Measurements from ENCODE around the gene ARMS2. TPM values are rescaled to one million over a fixed set of nuclear protein-coding genes. Genes with fewer than 3 reads are reported as not detected.

Gene ARMS2
- polyA plus RNA-seq, 1 donor: not detected

DNA sequence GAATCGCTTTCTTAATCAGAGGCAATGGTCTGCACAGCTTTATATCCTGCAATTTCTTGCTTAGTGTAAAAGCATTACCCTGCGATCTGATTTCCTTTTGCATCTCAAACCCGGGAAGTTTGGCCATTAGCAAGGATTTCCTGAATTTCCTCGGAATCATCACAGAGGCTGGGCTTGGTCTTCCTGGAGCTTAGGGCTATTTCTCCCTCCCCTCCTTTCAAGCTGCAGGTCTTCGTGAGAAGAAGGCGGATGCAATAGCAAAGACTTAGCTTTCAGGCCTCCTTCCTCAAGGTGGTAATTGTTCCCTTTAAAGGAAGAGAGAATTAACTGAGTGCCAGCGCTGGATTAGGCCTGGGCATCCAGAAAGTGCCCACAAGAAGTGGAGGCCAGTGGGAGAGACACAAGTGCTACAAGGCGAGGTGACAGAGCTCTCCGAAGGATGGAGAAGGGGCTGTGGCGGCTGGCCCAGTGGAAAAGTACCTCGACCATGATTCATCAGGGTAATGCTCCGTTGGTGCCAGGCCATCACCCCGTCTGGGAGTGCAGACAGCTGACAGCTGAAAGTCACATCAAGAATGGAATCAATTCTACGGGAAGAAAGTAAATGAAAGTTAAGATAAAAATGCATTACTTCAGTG lies 4.0 kb upstream of the ARMS2 start:
- no peak for DNase-seq (ENCODE audit: low read depth)

DNA sequence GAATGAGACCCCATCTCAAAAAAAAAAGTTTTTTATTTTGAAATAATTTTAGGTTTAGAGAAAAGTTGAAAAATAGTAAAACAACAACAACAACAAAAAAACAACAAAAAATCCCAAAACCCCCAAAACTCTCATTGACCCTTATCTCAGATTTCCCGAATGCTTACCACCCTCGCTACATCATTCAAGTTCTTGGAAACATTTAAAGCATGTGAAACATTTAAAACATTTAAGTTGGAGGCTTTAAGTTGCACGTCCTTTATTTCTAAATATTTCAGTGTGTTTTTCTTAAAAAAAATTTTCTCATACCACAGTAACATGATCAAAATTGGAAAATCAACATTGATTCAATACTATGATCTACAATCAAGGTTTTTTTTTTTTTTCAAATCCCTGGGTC lies 382 bp upstream of the ARMS2 start:
- no peak for DNase-seq (ENCODE audit: low read depth)

DNA sequence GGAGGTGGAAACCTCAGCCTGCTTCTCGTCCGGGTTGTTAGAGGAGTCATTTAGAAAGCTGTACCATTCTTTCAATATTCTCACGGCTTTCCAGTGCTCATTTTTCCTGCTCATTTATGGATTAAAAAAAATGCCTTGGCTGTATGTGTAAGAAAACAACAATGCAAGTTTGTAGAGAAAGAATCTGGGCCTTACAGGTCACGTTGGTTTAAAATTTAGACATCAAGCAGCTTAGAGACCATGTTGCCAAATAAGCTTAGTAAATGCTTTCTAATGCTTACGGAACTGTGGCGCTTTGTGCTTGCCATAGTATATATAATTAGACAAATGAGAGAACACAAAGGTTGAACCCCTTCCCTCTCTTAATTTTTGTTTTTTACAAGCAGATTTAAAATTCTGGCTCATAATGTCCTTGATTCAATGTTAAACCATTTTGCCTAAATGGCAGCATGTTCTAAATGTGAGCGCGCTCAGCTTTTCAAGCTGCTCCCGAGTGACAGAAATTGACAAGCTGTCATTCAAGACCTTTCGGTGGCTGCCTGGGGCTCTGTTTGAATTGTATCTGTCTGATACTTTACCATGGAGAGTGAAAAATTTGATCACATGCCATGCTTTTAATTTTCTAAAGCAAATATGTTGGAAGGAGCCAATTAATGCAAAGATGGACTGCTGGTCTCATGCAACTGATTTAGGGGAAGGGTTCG lies 1.1 kb downstream of the ARMS2 start:
- DNase-seq (ENCODE audit: low read depth): no peak

- DNase-seq (ENCODE audit: low read depth): no peak
Observed at GRCh38 chr10:122457934-122458333, 3.5 kb downstream of the ARMS2 start.

DNA sequence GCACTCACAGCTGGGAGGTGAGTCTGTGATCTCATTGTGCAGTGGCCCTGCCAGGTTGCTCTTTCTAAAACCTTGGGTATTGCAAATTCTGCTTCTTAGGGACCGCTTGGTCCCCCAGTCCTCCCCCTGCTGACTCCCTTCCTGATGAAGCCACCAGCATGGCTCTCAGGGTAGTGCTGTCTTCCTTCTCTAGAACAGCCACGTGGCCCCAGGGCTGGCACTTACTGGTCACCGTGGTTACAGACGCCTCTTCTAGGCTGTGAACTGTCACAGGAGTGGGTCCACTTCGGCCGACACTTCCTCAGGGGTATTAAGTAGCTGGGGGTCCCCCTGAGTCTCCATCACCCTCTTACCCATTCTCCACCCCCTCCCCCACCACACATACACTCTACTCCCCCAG lies 4.2 kb downstream of the ARMS2 start:
- no peak for DNase-seq (ENCODE audit: low read depth)

GRCh38 chr10:122459561-122460273 lies 5.3 kb downstream of the ARMS2 start:
- DNase-seq (ENCODE audit: low read depth): no peak

DNA sequence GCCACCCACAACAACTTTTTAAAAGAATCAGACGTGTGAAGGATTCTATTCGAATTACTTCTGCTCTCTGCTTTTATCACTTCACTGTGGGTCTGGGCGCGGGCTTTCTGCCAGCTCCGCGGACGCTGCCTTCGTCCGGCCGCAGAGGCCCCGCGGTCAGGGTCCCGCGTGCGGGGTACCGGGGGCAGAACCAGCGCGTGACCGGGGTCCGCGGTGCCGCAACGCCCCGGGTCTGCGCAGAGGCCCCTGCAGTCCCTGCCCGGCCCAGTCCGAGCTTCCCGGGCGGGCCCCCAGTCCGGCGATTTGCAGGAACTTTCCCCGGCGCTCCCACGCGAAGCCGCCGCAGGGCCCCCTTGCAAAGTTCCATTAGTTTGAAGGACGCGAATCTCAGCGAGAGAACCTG lies 6.4 kb downstream of the ARMS2 start:
- DNase-seq (ENCODE audit: low read depth): no peak

GRCh38 chr10:122461367-122461728 lies 6.9 kb downstream of the ARMS2 start, which contains the start of gene HTRA1:
HTRA1 (plus strand) TSS chr10:122461553; CDS start chr10:122461653, 100 bp downstream.
- no peak for DNase-seq (ENCODE audit: low read depth)

DNA sequence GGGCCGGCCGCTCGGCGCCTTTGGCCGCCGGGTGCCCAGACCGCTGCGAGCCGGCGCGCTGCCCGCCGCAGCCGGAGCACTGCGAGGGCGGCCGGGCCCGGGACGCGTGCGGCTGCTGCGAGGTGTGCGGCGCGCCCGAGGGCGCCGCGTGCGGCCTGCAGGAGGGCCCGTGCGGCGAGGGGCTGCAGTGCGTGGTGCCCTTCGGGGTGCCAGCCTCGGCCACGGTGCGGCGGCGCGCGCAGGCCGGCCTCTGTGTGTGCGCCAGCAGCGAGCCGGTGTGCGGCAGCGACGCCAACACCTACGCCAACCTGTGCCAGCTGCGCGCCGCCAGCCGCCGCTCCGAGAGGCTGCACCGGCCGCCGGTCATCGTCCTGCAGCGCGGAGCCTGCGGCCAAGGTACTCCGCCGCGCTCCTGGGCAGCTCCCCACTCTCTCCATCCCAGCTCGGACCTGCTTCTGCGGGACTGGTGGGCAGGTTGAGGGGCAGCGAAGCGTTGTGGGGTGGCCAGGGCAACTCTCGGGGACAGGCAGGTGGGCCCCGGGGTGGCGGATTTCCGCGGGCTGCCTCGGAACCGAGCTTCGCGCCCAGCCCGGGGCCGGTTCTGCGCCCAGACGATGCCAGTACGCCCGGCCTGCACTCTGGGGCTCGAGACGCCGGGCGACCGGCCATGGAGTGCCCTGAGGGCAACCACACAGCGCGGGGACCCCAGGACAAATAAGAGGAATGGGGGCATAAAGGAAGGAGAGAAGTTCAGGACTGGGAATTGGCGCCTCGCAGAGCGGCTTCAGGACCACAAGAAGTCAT lies 7.5 kb downstream of the ARMS2 start:
- no peak for DNase-seq (ENCODE audit: low read depth)

GRCh38 chr10:122462533-122463465 lies 8.3 kb downstream of the ARMS2 start:
- DNase-seq (ENCODE audit: low read depth): no peak

GRCh38 chr10:122463466-122464249 lies 9.2 kb downstream of the ARMS2 start:
- no peak for DNase-seq (ENCODE audit: low read depth)

DNA sequence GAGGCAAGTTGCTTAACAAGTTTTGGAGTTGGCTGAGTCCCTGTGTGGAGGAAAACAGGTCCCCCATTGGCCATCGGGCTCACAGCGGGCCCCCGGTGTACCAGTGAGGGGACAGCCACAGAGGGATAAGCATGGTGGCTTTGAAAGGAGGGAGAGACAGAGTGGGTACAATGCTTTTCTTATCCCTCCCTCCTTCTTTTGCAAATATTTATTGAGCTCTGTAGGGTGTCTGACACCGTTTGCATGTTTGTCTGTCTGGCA lies 9.7 kb downstream of the ARMS2 start:
- no peak for DNase-seq (ENCODE audit: low read depth)

DNA sequence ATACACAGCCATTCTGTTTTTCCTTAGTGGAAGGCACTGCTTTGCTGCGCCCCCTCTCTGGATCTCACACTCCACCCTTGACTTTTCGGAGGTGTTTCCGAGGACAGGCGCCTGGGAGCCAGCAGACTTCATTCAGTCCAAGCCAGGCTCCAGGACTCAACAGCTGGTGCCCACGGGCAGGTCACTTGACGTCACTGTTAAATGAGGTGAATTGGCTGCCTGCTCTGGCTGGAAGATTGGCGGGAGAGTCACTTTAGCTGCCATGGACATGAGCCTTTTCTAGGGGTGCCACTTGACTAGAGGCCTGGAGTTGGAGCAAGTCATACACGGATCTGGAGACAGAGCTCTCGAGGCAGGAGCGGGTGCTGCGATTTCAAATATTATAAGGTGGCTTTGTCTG lies 10.1 kb downstream of the ARMS2 start:
- no peak for DNase-seq (ENCODE audit: low read depth)

DNA sequence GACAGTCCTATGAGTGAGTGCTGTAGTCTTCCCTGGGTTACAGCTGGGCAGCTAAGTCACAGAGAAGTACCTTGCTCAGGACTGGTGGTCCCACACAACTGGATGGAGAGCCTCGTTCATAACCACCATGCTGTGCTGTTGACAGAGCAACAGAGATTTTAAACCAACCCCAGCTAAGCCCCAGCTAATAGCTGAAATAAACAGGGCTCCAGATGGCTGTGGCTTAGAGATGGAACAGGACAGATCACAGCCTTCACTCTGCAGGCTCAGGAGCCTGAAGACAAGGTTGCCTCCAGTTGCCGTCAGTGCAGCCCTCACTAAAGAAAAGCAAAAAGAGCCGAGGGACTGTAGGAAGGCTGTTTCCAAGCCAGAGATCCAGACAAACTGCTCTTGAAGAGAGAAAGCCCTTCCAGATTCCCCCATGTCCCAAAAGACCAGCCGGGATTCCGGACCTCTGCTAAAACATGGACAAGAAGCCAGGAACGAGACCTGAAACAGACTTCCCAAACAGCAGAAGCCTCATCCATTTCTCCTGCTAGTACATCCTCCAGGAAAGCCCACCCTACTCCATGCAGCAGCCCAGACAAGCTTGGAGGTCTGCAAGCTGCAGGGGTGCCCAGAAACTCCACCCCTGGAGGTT lies 11.1 kb downstream of the ARMS2 start:
- no peak for DNase-seq (ENCODE audit: low read depth)

DNA sequence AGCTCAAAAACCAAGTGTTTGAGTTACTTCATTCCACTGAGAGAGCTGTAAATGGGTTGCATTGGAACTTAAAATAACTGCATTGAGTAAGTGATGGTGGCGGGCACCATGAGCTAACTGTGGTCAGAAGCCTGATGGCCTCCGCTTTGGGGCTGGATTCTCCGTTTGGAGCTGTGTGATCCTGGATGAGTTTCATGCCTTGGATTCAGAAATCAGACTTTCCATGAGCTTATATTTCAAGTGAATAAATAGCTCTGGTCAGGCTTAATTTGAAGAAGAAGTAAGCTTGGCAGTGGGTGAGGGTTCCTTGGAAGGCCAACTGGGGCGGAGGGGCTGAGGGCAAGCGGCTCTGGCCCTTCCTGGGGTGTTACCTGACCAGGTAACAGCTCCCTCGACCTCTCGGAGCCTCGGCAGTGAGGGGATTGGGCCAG lies 12.5 kb downstream of the ARMS2 start:
- DNase-seq (ENCODE audit: low read depth): no peak

DNA sequence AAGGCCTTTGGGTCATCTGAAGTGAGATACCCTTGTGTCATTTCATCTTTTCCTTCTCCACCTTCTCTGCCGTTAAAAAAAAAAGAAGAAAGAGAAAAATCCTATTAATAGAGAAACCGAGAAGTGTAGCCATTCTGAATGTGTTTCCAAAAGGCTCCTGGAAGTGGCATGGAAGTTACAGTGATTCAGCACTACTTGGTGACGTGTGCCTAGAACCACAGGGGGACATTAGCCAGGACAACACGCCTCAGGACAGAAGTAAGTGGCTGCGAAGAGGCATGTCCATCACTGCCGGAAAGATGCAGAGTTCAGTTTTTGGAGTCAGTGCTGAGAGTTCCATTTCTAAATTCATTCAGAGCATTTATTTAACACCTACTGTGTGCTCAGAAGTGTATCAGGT lies 13.2 kb downstream of the ARMS2 start:
- DNase-seq (ENCODE audit: low read depth): no peak

DNA sequence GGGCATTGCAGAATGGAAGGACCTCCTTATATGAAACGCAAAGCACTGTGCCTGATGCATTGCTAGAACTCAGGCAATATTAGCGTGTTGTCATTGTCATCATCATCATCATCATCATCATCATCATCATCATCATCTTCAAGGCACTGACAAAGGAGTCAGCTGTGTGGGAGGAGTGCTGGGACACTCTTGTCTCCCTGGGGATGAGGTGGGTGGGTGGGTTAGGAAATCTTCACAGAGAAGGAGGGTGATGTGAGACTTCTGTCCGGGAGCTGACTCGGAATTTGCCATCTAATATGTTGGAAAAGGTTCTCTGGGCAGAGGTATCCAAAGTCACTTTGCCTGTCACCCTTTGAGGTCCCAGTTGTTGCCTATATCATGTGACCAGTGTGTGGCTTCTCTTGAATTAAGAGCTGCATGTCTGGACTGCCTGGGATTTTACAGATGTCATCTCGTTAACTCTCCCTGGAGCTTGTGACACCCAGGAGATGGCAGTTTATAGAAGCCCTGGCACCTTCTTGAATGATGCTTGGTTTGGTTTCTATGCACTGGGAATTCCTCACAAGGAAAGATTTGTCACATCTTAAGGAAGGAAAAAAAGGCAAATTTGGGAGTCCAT lies 14.0 kb downstream of the ARMS2 start:
- DNase-seq (ENCODE audit: low read depth): no peak

GRCh38 chr10:122468926-122469781 lies 14.7 kb downstream of the ARMS2 start:
- DNase-seq (ENCODE audit: low read depth): no peak

- no peak for DNase-seq (ENCODE audit: low read depth)
Observed at GRCh38 chr10:122469848-122470247, 15.4 kb downstream of the ARMS2 start.
